C4-2B (cell line): ENCODE data around the gene METTL24.

Experiments used
- CTCF ChIP-seq: fragments of 450-650 bp; conservative IDR thresholded peaks from 2 replicates; pipeline ENCODE4 v1.5.1; 2017; ENCODE audit warnings: mild to moderate bottlenecking
- ZFX ChIP-seq: fragments of 450-650 bp; IDR thresholded peaks from 2 replicates; pipeline ENCODE4 v1.6.1; 2017

GRCh38 chr6:110211753-110212152 lies 146.4 kb downstream of the METTL24 start:
- no peak for TF ChIP-seq CTCF
- no peak for TF ChIP-seq ZFX
